GM18868 (cell line): ENCODE results near the gene MPZ.
A peak's percentile ranks its signal among the peaks of the same experiment; 100 is the strongest.
"Not testable (repeated sequence)": the region's sequence is repeated elsewhere in the genome, so short reads cannot be mapped to it uniquely, and the experiment has no call there.

Source experiments
- ATAC-seq: cut with Tn5 transposase; IDR thresholded peaks from one replicate; pipeline ENCODE4 v1.9.1; 2021; ENCODE audit warnings: mild to moderate bottlenecking, moderate library complexity; ENCODE audit not compliant: unreplicated experiment

The MPZ gene

GRCh38 chr1:161258439-161259344 is 51.1 kb downstream of the MPZ start, which contains the start of gene PCP4L1:
TSS of gene PCP4L1 (plus strand) at chr1:161258745. CDS start at chr1:161258975, 230 bp downstream.
- ATAC-seq, result peak; percentile 72

- not testable (repeated sequence) for ATAC-seq
Measured at GRCh38 chr1:161257109-161257508, 52.7 kb downstream of the MPZ start.

DNA sequence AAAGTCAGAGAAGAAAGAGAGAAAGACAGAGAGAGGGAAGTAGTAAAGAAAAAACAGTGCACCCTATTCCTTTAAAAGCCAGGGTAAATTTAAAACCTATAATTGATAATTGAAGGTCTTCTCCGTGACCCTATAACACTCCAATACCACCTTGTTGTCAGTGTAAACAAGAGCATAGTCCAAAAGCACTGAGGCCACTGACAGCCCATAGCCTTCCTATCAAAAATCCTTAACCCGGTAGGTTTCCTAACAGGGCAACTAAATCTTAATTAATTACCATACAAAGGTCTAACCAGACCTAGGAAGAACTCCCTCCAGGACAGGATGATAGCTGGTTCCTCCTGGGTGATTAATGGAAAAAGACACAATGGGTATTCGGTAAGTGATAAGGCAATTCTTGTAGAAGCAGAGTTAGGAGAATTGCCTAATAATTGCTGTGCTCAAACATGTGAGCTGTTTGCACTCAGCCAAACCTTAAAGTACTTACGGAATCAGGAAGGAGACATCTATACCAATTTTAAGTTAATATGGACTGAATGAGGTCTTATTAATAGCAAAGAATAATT is 53.7 kb downstream of the MPZ start:
- ATAC-seq, result not testable (repeated sequence)

DNA sequence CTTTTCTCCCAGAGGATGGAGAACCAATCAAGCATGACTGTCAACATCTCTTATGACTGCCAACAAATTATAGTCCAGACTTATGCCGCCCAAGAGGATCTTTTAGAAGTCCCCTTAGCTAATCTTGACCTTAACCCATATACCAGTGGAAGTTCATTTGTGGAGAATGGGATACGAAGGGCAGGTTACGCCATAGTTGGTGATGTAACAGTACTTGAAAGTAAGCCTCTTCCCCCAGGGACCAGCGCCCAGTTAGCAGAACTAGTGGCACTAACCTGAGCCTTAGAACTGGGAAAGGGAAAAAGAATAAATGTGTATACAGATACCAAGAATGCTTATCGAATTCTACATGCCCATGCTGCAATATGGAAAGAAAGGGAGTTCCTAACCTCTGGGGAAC is 54.5 kb downstream of the MPZ start:
- not testable (repeated sequence) for ATAC-seq
